Muscle of back (tissue), 11 donors: ENCODE measurements around the gene CTNNA2. TPM values are rescaled to one million over a fixed set of nuclear protein-coding genes. Genes with fewer than 3 reads are reported as not detected.

Experiments used
- DNase-seq, 3 donors: peaks; one replicate each; pipeline versions ENCODE4 v3.0.0 to v3.0.0-alpha.2; 2013
- polyA plus RNA-seq, 10 donors: library from polyadenylated mRNA; unstranded; fragments of 120-200 nt; gene quantifications; one replicate each; pipeline ENCODE4 v1.2.1, GENCODE V29; 2013; ENCODE audit not compliant: insufficient read length in 10 of 10

Gene CTNNA2
- polyA plus RNA-seq, 10 donors, result 0.13 to 1.4 (median 0.46) TPM

GRCh38 chr2:79611448-79612016 is 98.7 kb downstream of the CTNNA2 start:
- no peak for DNase-seq

- no peak for DNase-seq
These were observed 100.1 kb downstream of the CTNNA2 start for GRCh38 chr2:79612999-79613398.

GRCh38 chr2:79619442-79619841 is 106.6 kb downstream of the CTNNA2 start:
- no peak for DNase-seq

- DNase-seq, result no peak
These were observed 107.1 kb downstream of the CTNNA2 start for GRCh38 chr2:79619976-79620375.

GRCh38 chr2:79620679-79621078 is 107.8 kb downstream of the CTNNA2 start:
- DNase-seq, result no peak

GRCh38 chr2:79621252-79621651 is 108.4 kb downstream of the CTNNA2 start:
- DNase-seq, result no peak

- no peak for DNase-seq
These were observed 108.9 kb downstream of the CTNNA2 start for GRCh38 chr2:79621755-79622154.

- no peak for DNase-seq
These were observed 109.7 kb downstream of the CTNNA2 start for GRCh38 chr2:79622508-79622907.

- no peak for DNase-seq
These were observed 114.4 kb downstream of the CTNNA2 start for GRCh38 chr2:79627237-79627636.

GRCh38 chr2:79630060-79630459 is 117.2 kb downstream of the CTNNA2 start:
- no peak for DNase-seq

- no peak for DNase-seq
These were observed 118.2 kb downstream of the CTNNA2 start for GRCh38 chr2:79630972-79631557.

- no peak for DNase-seq
These were observed 125.6 kb downstream of the CTNNA2 start for GRCh38 chr2:79638410-79638809.

- DNase-seq, result no peak
These were observed 126.1 kb downstream of the CTNNA2 start for GRCh38 chr2:79638954-79639353.

GRCh38 chr2:79640001-79640400 is 127.2 kb downstream of the CTNNA2 start:
- DNase-seq, result no peak

- no peak for DNase-seq
These were observed 136.7 kb downstream of the CTNNA2 start for GRCh38 chr2:79649531-79649930.

- peak in 2 of 3 donors; percentile 19 to 31 for DNase-seq
These were observed 147.7 kb downstream of the CTNNA2 start for GRCh38 chr2:79660557-79660956.

GRCh38 chr2:79665091-79665490 is 152.2 kb downstream of the CTNNA2 start:
- DNase-seq, result no peak

GRCh38 chr2:79666430-79666829 is 153.6 kb downstream of the CTNNA2 start:
- DNase-seq, result no peak

- DNase-seq, result no peak
These were observed 156.9 kb downstream of the CTNNA2 start for GRCh38 chr2:79669714-79670113.

GRCh38 chr2:79670198-79670597 is 157.3 kb downstream of the CTNNA2 start:
- DNase-seq, result no peak

GRCh38 chr2:79686884-79687283 is 174.0 kb downstream of the CTNNA2 start:
- DNase-seq, result no peak

GRCh38 chr2:79695248-79695647 is 182.4 kb downstream of the CTNNA2 start:
- DNase-seq, result no peak

GRCh38 chr2:79697200-79697599 is 184.3 kb downstream of the CTNNA2 start:
- no peak for DNase-seq

GRCh38 chr2:79700651-79701050 is 187.8 kb downstream of the CTNNA2 start:
- DNase-seq, result no peak
